Thyroid gland (tissue), 4 donors: ENCODE results near the gene POLR3B. TPM values are rescaled to one million over a fixed set of nuclear protein-coding genes. Genes with fewer than 3 reads are reported as not detected.
"Not testable (repeated sequence)": the region's sequence is repeated elsewhere in the genome, so short reads cannot be mapped to it uniquely, and the experiment has no call there.

Experiments used
- DNase-seq, 2 donors: peaks; one replicate each; pipeline ENCODE4 v3.0.0-alpha.2; 2019
- H3K27ac ChIP-seq, 3 donors: fragments of 200-600 bp; sonication (generic); 1 replicate in 2 of 3; 2 replicates in 1 of 3; pipeline ENCODE4 v1.5.1; 2016 to 2019; ENCODE audit warnings: mild to moderate bottlenecking in 1 of 3, moderate library complexity in 1 of 3
- H3K27me3 ChIP-seq: fragments of 200-600 bp; sonication (generic); one replicate; pipeline ENCODE4 v1.5.1; 2019
- H3K36me3 ChIP-seq, 2 donors: fragments of 200-600 bp; sonication (generic); one replicate each; pipeline ENCODE4 v1.5.1; 2016 to 2019
- H3K4me1 ChIP-seq, 2 donors: fragments of 200-600 bp; sonication (generic); one replicate each; pipeline ENCODE4 v1.5.1; 2017 to 2019
- H3K4me3 ChIP-seq, 3 donors: fragments of 200-600 bp; sonication (generic); replicated peaks in 1 of 3; 1 replicate in 2 of 3; 2 replicates in 1 of 3; pipeline ENCODE4 v1.5.1; 2016; ENCODE audit warnings: mild to moderate bottlenecking in 1 of 3
- H3K9me3 ChIP-seq: fragments of 200-600 bp; sonication (generic); one replicate; pipeline ENCODE4 v1.5.1; 2017
- POLR2A ChIP-seq, 2 donors: fragments of 450-650 bp; IDR thresholded peaks; one replicate each; pipeline ENCODE4 v1.6.1; 2017; ENCODE audit warnings: antibody characterized with exemption in 2 of 2, mild to moderate bottlenecking in 2 of 2, moderate library complexity in 1 of 2
- WGBS, 2 donors: methylation state at CpG; one replicate each; pipeline ENCODE4 v1.1.5; 2017; 5-methylcytosine and 5-hydroxymethylcytosine counted together
- intact Hi-C: fragments of 100-400 bp; cut with DNase I; formaldehyde crosslinking; loops from one replicate; pipeline ENCODE4 v1.15.1; 2023
- total RNA-seq, 4 donors: library from RNA; depleted of rRNA; stranded (reverse); fragments of >200 nt; gene quantifications; one replicate each; pipeline ENCODE4 v1.2.3, GENCODE V29; 2016
- TF ChIP-seq, protein P1 (sequence below), 6 experiments: fragments of 200-600 bp in 3 of 6; fragments of 450-650 bp in 3 of 6; sonication (generic) in 3 of 6; IDR thresholded peaks; one replicate each; pipeline ENCODE4 v1.5.1; 2016 to 2019; ENCODE audit warnings: antibody characterized with exemption in 6 of 6, mild to moderate bottlenecking in 2 of 6, inconsistent platforms in 1 of 6, moderate library complexity in 1 of 6

The POLR3B gene
- total RNA-seq, 4 donors from 2014 or later = 6.0 to 13.8 (median 12.0) TPM

DNA sequence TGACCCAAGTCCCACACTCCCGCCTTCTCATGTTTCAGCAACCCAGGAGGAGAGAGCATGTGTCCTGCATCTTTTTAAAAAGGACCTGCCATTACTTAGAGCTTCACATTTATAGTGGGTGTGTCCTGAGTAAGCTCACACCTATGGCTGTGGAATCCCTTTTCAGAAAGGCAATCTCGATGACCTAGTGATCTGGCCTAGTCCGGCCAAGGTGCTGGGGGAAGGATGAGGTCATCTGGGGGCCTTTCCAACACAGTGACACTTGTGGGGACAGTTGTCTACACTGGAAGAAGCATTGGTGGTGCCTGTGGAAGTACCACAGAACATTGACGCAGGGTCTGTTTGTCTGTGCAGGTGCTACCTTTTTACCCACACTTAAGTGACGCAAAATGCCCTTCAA, 46.9 kb upstream of the POLR3B start:
- TF ChIP-seq, protein P1, sequence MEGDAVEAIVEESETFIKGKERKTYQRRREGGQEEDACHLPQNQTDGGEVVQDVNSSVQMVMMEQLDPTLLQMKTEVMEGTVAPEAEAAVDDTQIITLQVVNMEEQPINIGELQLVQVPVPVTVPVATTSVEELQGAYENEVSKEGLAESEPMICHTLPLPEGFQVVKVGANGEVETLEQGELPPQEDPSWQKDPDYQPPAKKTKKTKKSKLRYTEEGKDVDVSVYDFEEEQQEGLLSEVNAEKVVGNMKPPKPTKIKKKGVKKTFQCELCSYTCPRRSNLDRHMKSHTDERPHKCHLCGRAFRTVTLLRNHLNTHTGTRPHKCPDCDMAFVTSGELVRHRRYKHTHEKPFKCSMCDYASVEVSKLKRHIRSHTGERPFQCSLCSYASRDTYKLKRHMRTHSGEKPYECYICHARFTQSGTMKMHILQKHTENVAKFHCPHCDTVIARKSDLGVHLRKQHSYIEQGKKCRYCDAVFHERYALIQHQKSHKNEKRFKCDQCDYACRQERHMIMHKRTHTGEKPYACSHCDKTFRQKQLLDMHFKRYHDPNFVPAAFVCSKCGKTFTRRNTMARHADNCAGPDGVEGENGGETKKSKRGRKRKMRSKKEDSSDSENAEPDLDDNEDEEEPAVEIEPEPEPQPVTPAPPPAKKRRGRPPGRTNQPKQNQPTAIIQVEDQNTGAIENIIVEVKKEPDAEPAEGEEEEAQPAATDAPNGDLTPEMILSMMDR (IDR thresholded peaks at IDR 0.05) = no peak
- no peak for TF ChIP-seq POLR2A (IDR thresholded peaks at IDR 0.05)
- Histone ChIP-seq H3K4me1 (peaks cover 6 to 16% of the 10 kb centered on the region in 2 donors), H3K4me3 (no peak overlapping the region), H3K27ac (no peak overlapping the region), H3K9me3 (no peaks in the 10 kb centered on the region), H3K27me3 (no peaks in the 10 kb centered on the region), H3K36me3 (peaks cover 0 to 5% of the 10 kb centered on the region in 2 donors)
- intact Hi-C loops = no loop called here
- 77 to 100% methylated on average over 5 of the region's 5 CpGs for WGBS, 2 donors
- no peak for DNase-seq

DNA sequence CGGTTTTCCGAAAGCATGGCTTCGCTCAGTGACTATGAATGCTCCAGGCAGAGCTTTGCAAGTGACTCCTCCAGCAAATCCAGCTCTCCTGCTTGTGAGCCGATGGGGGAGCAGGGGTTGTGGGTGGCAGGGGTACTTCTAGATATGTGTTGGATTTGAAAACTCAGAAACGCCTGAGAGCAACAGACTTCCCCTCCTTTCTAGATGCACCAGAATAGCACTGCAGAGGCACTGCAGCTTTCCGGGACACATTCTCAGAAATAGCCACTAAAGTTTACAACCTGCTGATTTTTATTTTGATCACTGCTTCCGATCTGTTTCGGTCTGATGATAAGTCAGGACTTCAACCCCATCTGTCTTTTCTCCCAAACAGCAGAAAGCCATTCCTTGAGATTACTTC, 46.4 kb upstream of the POLR3B start:
- DNase-seq = no peak
- Histone ChIP-seq H3K4me1 (peaks cover 6 to 16% of the 10 kb centered on the region in 2 donors), H3K36me3 (peaks cover 0 to 5% of the 10 kb centered on the region in 2 donors), H3K27me3 (no peaks in the 10 kb centered on the region), H3K9me3 (no peaks in the 10 kb centered on the region), H3K4me3 (no peak overlapping the region), H3K27ac (no peak overlapping the region)
- WGBS, 2 donors = 75 to 83% methylated on average over 8 of the region's 8 CpGs
- intact Hi-C loops = no loop called here
- TF ChIP-seq, protein P1 (IDR thresholded peaks at IDR 0.05) = no peak
- no peak for TF ChIP-seq POLR2A (IDR thresholded peaks at IDR 0.05)

DNA sequence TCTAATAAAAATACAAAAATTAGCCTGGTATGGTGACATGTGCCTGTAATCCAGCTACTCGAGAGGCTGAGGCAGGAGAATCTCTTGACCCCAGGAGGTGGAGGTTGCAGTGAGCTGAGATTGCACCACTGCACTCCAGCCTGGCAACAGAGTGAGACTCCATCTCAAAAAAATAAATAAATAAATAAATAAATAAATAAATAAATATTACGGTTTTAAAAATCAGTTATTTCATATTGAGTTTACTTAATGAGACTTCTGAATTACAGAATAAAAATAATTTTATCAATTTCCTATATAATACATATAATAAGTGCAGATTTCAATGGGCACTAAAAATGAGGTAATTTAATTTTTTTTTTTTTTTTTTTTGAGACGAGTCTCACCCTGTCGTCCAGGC, 44.1 kb upstream of the POLR3B start:
- H3K36me3 ChIP-seq, H3K27ac ChIP-seq, DNase-seq, intact Hi-C loops, H3K9me3 ChIP-seq, H3K27me3 ChIP-seq, H3K4me3 ChIP-seq: not testable (repeated sequence)
- peaks cover 0 to 16% of the 10 kb centered on the region in 2 donors for H3K4me1 ChIP-seq
- 70% methylated on average over 4 of the region's 4 CpGs for WGBS, 2 donors

DNA sequence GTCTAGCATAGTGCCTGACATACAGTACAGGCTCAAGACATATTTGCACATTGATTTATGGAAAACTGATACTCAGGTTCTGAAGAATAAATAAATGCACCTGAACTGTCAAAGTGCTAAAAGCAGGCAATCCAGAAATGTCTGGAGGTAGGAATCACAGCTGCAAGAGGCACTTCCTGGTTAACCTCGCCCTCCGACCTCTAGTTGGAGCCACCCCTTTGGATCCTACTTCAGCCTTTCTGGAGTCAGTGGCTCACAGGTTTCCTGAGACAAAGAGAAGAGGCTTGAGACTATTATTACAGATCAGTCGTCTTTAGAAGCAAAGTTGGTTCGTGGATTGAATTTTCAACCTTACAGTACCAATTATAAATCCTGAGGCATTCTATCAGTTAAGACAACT, 42.0 kb upstream of the POLR3B start:
- no peak overlapping the region for H3K27ac ChIP-seq
- H3K36me3 ChIP-seq = peaks cover 9 to 26% of the 10 kb centered on the region in 2 donors
- H3K4me1 ChIP-seq = no peaks in the 10 kb centered on the region
- intact Hi-C loops = no loop called here
- no peak overlapping the region for H3K4me3 ChIP-seq
- H3K27me3 ChIP-seq = no peaks in the 10 kb centered on the region
- no peak for DNase-seq
- 85 to 88% methylated on average over 4 of the region's 4 CpGs for WGBS, 2 donors
- no peak for TF ChIP-seq POLR2A (IDR thresholded peaks at IDR 0.05)
- TF ChIP-seq, protein P1 (IDR thresholded peaks at IDR 0.05) = no peak
- H3K9me3 ChIP-seq = no peaks in the 10 kb centered on the region

DNA sequence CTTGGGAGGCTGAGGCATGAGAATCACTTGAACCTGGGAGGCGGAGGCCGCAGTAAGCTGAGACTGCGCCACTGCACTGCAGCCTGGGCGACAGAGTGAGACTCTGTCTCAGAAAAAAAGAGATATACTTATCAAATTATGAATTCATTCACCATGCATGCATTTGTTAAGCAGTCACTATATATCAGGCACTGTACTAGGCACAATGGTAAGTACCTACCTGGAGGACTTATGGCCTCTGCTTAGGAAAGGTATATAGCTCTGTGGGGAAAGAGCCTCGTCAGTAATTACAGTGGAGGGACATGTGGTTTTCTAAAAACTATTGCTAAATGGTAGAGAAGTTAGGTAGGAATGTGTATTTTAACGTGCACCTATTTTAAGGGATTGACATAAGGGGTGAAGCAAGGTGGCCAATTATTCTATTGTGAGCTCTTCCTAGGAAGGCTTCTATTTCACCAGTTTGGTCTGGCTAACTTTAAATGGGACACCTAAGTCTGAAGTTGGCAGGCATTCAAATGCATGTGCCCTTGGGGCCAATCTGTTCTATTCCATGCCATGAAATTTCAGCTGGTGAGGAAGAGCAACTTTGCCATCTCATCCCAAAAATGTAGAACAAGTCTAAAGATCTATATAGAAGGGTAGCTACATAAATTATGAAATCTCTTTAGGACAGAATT, 40.0 kb upstream of the POLR3B start:
- TF ChIP-seq, protein P1 (IDR thresholded peaks at IDR 0.05) = no peak
- TF ChIP-seq POLR2A (IDR thresholded peaks at IDR 0.05) = no peak
- Histone ChIP-seq H3K27ac (no peak overlapping the region), H3K27me3 (no peaks in the 10 kb centered on the region), H3K36me3 (peaks cover 22 to 42% of the 10 kb centered on the region in 2 donors), H3K9me3 (no peaks in the 10 kb centered on the region), H3K4me3 (no peak overlapping the region), H3K4me1 (no peaks in the 10 kb centered on the region)
- intact Hi-C loops = no loop called here
- DNase-seq = no peak
- 97 to 98% methylated on average over 6 of the region's 6 CpGs for WGBS, 2 donors
